ENCODE data around the gene PROM1. TPM values are rescaled to one million over a fixed set of nuclear protein-coding genes. Genes with fewer than 3 reads are reported as not detected.

PROM1 gene
- total and polyA plus RNA-seq, 2 of the 8 experiments (the other 6 are each of a cell fraction or from before 2014, with no cell fraction given) = 36.0 to 59.7 TPM

DNA sequence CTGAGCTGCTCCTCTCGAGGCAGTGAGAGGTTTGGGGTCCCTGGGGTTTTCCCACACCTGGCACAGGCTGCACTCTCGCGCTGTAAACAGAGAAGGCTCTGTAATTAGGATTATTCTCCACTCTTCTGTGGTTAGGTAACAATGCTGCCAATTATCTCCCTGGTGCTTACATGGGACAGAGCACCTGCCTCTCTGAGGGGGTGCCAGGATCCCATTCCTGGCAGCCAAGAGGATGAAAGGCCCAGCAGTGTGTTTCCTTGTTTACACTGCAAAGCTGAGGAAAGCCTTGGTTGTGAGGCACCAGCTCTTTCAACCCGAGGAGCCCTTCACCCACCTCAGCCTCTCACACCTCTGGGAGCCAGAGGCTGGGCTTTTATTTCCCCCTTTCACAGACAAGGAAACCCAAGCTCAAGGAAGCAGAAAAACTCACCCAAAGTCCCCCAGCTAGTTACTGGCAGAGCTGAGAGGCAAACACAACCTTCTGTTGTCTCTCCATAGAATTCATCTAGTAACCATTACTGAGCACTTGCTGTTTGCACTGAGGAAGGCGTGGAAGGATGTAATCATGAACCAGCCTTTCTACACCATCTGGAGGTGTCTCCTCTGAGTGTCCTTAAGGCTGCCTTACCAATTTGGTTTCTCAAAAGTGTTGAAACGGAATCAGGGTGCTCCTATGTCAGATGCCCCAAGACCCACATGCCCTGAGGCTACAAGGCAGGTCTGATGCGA is 39.7 kb upstream of the PROM1 start:
- no peak overlapping the region for H2AK5ac ChIP-seq (ENCODE audit: low read depth, low read length)
- no peak overlapping the region for H2BK5ac ChIP-seq (ENCODE audit: low read depth, low read length)
- WGBS, 2 experiments (ENCODE audit: extremely low coverage in 1 of 2, insufficient coverage in 1 of 2, insufficient read length in 1 of 2, insufficient replicate concordance in 2 of 2, low coverage in 1 of 2, low lambda C conversion rate in 2 of 2, missing lambda C conversion rate in 1 of 2) = 88% methylated on average over 7 of the region's 7 CpGs; no CpG with 5 or more reads in 1 of the 2 experiments
- H2BK15ac ChIP-seq (ENCODE audit: low read length) = no peak overlapping the region
- H3K18ac ChIP-seq (ENCODE audit: extremely low read depth, low read length) = no peak overlapping the region
- FAIRE-seq (no peak), DNase-seq (ENCODE audit: low read depth in 1 of 2, low spot score in 2 of 2) (no peak)
- ChIA-PET CTCF (ENCODE audit: partially characterized antibody) (interaction anchor here (1.1 to 2.0 kb wide), 4 partner anchors 39 to 155 kb away, joined by 3 to 6 read pairs (median 4); no protein-coding TSS in a partner anchor), POLR2A (ENCODE audit: partially characterized antibody) (interaction anchor here (0.7 to 1.2 kb wide), 2 partner anchors 9 to 45 kb away, joined by 3 to 4 read pairs; no protein-coding TSS in a partner anchor)
- H3K36me3 ChIP-seq (ENCODE audit: control insufficient read depth in 2 of 4, insufficient read depth in 4 of 4, low read length in 3 of 4) = no peaks in the 10 kb centered on the region
- no peak overlapping the region for H2AFZ ChIP-seq (ENCODE audit: low read length)
- no peaks in the 10 kb centered on the region for H3K79me1 ChIP-seq (ENCODE audit: low read depth, low read length)
- no peak overlapping the region for H3K4me3 ChIP-seq (ENCODE audit: extremely low read depth in 1 of 4, insufficient read depth in 2 of 4, low read depth in 3 of 4, low read length in 4 of 4)
- H3K27ac ChIP-seq (ENCODE audit: low read depth, low read length) = no peak overlapping the region; the same call in 1 of the 2 replicates
- no peak overlapping the region for H2BK20ac ChIP-seq (ENCODE audit: low read length)
- H3K4ac ChIP-seq (replicated peaks; ENCODE audit: insufficient read length, low read depth, low read length) = no peak overlapping the region
- H2BK120ac ChIP-seq (replicated peaks; ENCODE audit: low read depth, low read length) = no peak overlapping the region
- H3K27me3 ChIP-seq (replicated peaks in 1 of 4; ENCODE audit: control insufficient read depth in 3 of 4, extremely low read depth in 1 of 4, insufficient read depth in 3 of 4, low read length in 3 of 4) = no peaks in the 10 kb centered on the region
- no peaks in the 10 kb centered on the region for H3K79me2 ChIP-seq (ENCODE audit: control insufficient read depth in 1 of 2, insufficient read depth in 2 of 2, low read length in 2 of 2)
- H4K91ac ChIP-seq (replicated peaks; ENCODE audit: insufficient read length, low read length) = no peak overlapping the region
- H4K8ac ChIP-seq (ENCODE audit: extremely low read depth, insufficient read depth, low read length) = no peak overlapping the region; the same call in 1 of the 2 replicates
- H3K14ac ChIP-seq (ENCODE audit: insufficient read length) = no peak overlapping the region
- no peak overlapping the region for H3K9ac ChIP-seq (replicated peaks in 1 of 4; ENCODE audit: extremely low read depth in 1 of 4, low read depth in 3 of 4, low read length in 3 of 4)
- H4K20me1 ChIP-seq (replicated peaks in 1 of 2; ENCODE audit: control insufficient read depth in 1 of 2, insufficient read depth in 2 of 2, low read length in 2 of 2) = no peaks in the 10 kb centered on the region
- no peaks in the 10 kb centered on the region for H3K23me2 ChIP-seq (ENCODE audit: low read depth, low read length)
- no peak overlapping the region for H2BK12ac ChIP-seq (ENCODE audit: low read depth, low read length)
- no peak overlapping the region for H3K56ac ChIP-seq (replicated peaks; ENCODE audit: insufficient read length, low read depth, low read length)
- H3K9me3 ChIP-seq (ENCODE audit: insufficient read depth in 2 of 2, low read depth in 1 of 2, low read length in 1 of 2) = no peaks in the 10 kb centered on the region
- peaks cover 0 to 2% (median 0%) of the 10 kb centered on the region in 4 experiments; a peak in 2 of 7 replicates for H3K4me1 ChIP-seq (replicated peaks in 1 of 4; ENCODE audit: control insufficient read depth in 3 of 4, insufficient read depth in 4 of 4, low read length in 3 of 4)
- no peak overlapping the region for H3K23ac ChIP-seq (ENCODE audit: insufficient read length)
- H3K4me2 ChIP-seq (ENCODE audit: insufficient read depth in 1 of 2, low read depth in 2 of 2, low read length in 2 of 2) = no peak overlapping the region
- no peak overlapping the region for H4K5ac ChIP-seq (ENCODE audit: insufficient read length, low read depth, low read length)
- TF ChIP-seq TCF12 (IDR thresholded peaks at IDR 0.05; ENCODE audit: low read depth, low read length) (no peak), NANOG (IDR thresholded peaks at IDR 0.05; ENCODE audit: insufficient read depth, low read depth, low read length, poor library complexity, severe bottlenecking) (no peak), EGR1 (IDR thresholded peaks at IDR 0.05; ENCODE audit: borderline replicate concordance, low read depth, low read length) (no peak), CEBPB (IDR thresholded peaks at IDR 0.05; ENCODE audit: low read depth, low read length) (no peak), HDAC2 (IDR thresholded peaks at IDR 0.05; ENCODE audit: borderline replicate concordance in 1 of 2, low read depth in 2 of 2, low read length in 2 of 2) (no peak), EP300 (IDR thresholded peaks at IDR 0.05; ENCODE audit: borderline replicate concordance in 1 of 2, low read depth in 2 of 2, low read length in 2 of 2) (no peak), CTCF (IDR thresholded peaks at IDR 0.05; ENCODE audit: control extremely low read depth in 1 of 3, insufficient read depth in 1 of 3, low read depth in 1 of 3, low read length in 3 of 3) (no peak), BACH1 (IDR thresholded peaks at IDR 0.05; ENCODE audit: low read length) (no peak), CBX8 (IDR thresholded peaks at IDR 0.05; ENCODE audit: borderline replicate concordance, low read depth, low read length) (no peak)

Data from H1 (cell line).